K562 (cell line): ENCODE measurements around the gene DHX40. TPM values are rescaled to one million over a fixed set of nuclear protein-coding genes. Genes with fewer than 3 reads are reported as not detected.

ENCODE experiments used
- EP400 ChIP-seq: fragments of 450-650 bp; IDR thresholded peaks from 2 replicates; pipeline ENCODE4 v1.6.1; 2017; ENCODE audit warnings: antibody characterized with exemption, mild to moderate bottlenecking, moderate library complexity
- ESRRA ChIP-seq: fragments of 450-650 bp; IDR thresholded peaks from 2 replicates; pipeline ENCODE4 v1.6.1; 2014; ENCODE audit warnings: low read depth, mild to moderate bottlenecking, moderate library complexity, borderline replicate concordance
- HNRNPLL ChIP-seq: fragments of 200-400 bp; formaldehyde crosslinking; IDR thresholded peaks from 2 replicates; pipeline ENCODE4 v1.6.1; 2017; ENCODE audit warnings: low read length, low read depth, mild to moderate bottlenecking; ENCODE audit not compliant: poor library complexity, severe bottlenecking
- HOXB6 ChIP-seq: fragments of 250-450 bp; sonication (Bioruptor Pico); IDR thresholded peaks from 2 replicates; pipeline ENCODE4 v1.5.1; 2022; ENCODE audit warnings: mild to moderate bottlenecking, borderline replicate concordance
- MECOM ChIP-seq: fragments of 250-450 bp; sonication (Bioruptor Pico); IDR thresholded peaks from 2 replicates; pipeline ENCODE4 v1.8.0; 2022; ENCODE audit warnings: inconsistent platforms
- PHF8 ChIP-seq: fragments of 200-600 bp; sonication (generic); IDR thresholded peaks from 2 replicates; pipeline ENCODE4 v1.6.1; 2012; ENCODE audit warnings: mixed run types, mild to moderate bottlenecking, inconsistent platforms, low read length, moderate library complexity, borderline replicate concordance
- RAD51 ChIP-seq: fragments of 450-650 bp; IDR thresholded peaks from 2 replicates; pipeline ENCODE4 v1.7.1; 2016; ENCODE audit warnings: low read depth, mild to moderate bottlenecking, borderline replicate concordance
- RBM22 ChIP-seq: fragments of 200-400 bp; formaldehyde crosslinking; IDR thresholded peaks from 2 replicates; pipeline ENCODE4 v1.6.1; 2018; ENCODE audit warnings: low read length, low read depth; ENCODE audit not compliant: poor library complexity, severe bottlenecking
- SRSF1 ChIP-seq: fragments of 200-400 bp; formaldehyde crosslinking; IDR thresholded peaks from 2 replicates; pipeline ENCODE4 v1.6.1; 2017; ENCODE audit warnings: mild to moderate bottlenecking, low read depth, low read length, moderate library complexity
- TCF3 ChIP-seq: sonication (generic); formaldehyde crosslinking; IDR thresholded peaks from 2 replicates; pipeline ENCODE4 v1.4.0; 2020; ENCODE audit warnings: mild to moderate bottlenecking, missing genetic modification reagents
- ZBTB1 ChIP-seq: sonication (generic); formaldehyde crosslinking; IDR thresholded peaks from 2 replicates; pipeline ENCODE4 v1.8.1; 2023; ENCODE audit warnings: missing genetic modification reagents, low read depth, mild to moderate bottlenecking, borderline replicate concordance
- ZNF224 ChIP-seq: sonication (generic); formaldehyde crosslinking; IDR thresholded peaks from 2 replicates; pipeline ENCODE4 v1.8.0; 2022; ENCODE audit warnings: mild to moderate bottlenecking, missing genetic modification reagents
- polyA plus RNA-seq, 8 experiments: library from polyadenylated mRNA; depleted of rRNA in 4 of 8; stranded (reverse) in 5 of 8; unstranded in 3 of 8; fragments of >200 nt; fragmentation: Nextera tagmentation in 2 of 8; fragmentation: Illumina TruSeq in 1 of 8; extraction: Ambion mirVana in 2 of 8; extraction: Trizol in 1 of 8; gene quantifications; 2 replicates each; pipeline versions ENCODE4 v1.2.1 to v1.2.3, GENCODE V29; 2011 to 2014; ENCODE audit warnings: inconsistent platforms in 1 of 8, missing spikeins in 1 of 8
- total RNA-seq, 7 experiments: library from RNA; depleted of rRNA in 6 of 7; stranded (reverse); fragments of >200 nt in 6 of 7; fragmentation: Illumina TruSeq in 2 of 7; extraction: Trizol in 2 of 7; gene quantifications; 2 replicates each; pipeline versions ENCODE4 v1.2.1 to v1.2.3, GENCODE V29; 2011 to 2021; ENCODE audit warnings: low replicate concordance in 1 of 7
- TF ChIP-seq, protein P1 (sequence below): sonication (generic); formaldehyde crosslinking; IDR thresholded peaks from 2 replicates; pipeline ENCODE4 v1.5.0; 2020; ENCODE audit warnings: missing genetic modification reagents
- TF ChIP-seq, protein P2 (sequence below), 3 experiments: fragments of 200-800 bp in 1 of 3; sonication (Bioruptor generic) in 1 of 3; sonication (generic) in 1 of 3; formaldehyde crosslinking in 1 of 3; IDR thresholded peaks; 2 replicates each; pipeline versions ENCODE4 v1.6.1 to v1.8.0; 2016 to 2022; ENCODE audit warnings: mild to moderate bottlenecking in 2 of 3, missing compliant biosample characterization in 2 of 3, missing genetic modification characterization in 2 of 3, missing genetic modification reagents in 1 of 3
- TF ChIP-seq, protein P3 (sequence below): sonication (generic); formaldehyde crosslinking; IDR thresholded peaks from 2 replicates; pipeline ENCODE4 v1.8.0; 2022; ENCODE audit warnings: missing genetic modification reagents, mild to moderate bottlenecking, borderline replicate concordance
- TF ChIP-seq, protein P4 (sequence below): fragments of 250-450 bp; sonication (Bioruptor Pico); IDR thresholded peaks from 2 replicates; pipeline ENCODE4 v1.5.0; 2021
- TF ChIP-seq, protein P5 (sequence below): fragments of 450-650 bp; formaldehyde crosslinking; IDR thresholded peaks from 2 replicates; pipeline ENCODE4 v1.4.0; 2020; ENCODE audit warnings: mild to moderate bottlenecking, moderate library complexity
- TF ChIP-seq, protein P6 (sequence below): fragments of 450-650 bp; IDR thresholded peaks from 2 replicates; pipeline ENCODE4 v1.6.1; 2016; ENCODE audit warnings: borderline replicate concordance

The DHX40 gene
- total and polyA plus RNA-seq, 9 of the 15 experiments (the other 6 are each of a cell fraction or from before 2014, with no cell fraction given), result 7.2 to 38.6 (median 18.7) TPM

DNA sequence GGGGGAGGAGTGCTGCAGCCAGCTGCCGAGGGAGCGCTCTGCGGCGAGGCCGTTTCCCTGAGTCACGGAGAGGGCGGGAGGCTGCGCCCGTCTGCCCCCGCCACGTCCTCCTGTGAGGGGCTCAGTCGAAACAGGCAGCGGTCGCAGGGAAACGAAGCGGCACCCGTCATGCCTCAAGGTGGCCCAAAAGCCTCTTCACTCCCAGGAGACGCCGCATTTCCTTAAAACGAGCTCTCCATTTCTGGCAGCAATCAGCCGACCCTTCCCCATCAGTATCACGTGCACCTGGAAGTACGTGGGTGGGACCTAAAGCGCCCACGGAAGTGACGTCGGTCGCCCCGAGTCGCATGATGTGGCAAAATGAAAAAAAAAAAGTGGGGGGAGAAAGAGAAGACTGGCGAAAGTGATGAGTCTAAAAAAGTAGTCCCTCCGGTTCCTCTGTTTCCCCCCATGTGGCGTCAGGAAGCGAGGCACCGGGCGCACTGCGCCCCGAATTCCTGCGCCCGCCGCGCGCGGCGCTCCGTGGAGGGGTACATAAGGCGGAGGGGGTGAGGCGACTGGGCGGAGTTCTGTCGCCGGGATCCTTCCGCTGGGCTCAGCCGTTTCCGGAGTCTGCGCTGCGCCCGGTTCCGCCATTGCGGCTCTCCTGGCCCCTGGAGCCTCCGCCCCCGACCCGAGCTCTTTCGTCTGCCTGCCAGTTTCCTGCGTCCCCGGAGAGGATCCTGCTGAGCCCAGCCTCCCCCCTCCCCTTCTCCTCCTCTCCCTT lies 54.1 kb downstream of the DHX40 start, which contains the start of gene CLTC (continued):
- TF ChIP-seq, protein P1, sequence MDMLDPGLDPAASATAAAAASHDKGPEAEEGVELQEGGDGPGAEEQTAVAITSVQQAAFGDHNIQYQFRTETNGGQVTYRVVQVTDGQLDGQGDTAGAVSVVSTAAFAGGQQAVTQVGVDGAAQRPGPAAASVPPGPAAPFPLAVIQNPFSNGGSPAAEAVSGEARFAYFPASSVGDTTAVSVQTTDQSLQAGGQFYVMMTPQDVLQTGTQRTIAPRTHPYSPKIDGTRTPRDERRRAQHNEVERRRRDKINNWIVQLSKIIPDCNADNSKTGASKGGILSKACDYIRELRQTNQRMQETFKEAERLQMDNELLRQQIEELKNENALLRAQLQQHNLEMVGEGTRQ (CRISPR knock-in tag), result peak; percentile 84
- TF ChIP-seq, protein P2, sequence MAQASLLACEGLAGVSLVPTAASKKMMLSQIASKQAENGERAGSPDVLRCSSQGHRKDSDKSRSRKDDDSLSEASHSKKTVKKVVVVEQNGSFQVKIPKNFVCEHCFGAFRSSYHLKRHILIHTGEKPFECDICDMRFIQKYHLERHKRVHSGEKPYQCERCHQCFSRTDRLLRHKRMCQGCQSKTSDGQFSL (CRISPR knock-in tag; IDR thresholded peaks at IDR 0.05), result peak; percentile 94
- TF ChIP-seq, protein P2 (tag; IDR thresholded peaks at IDR 0.05), result peak in 1 of 2 experiments; percentile 94; a peak in 2 of 4 replicates
- TF ChIP-seq ESRRA (peak; percentile 79), EP400 (peak; percentile 100), ZBTB1 (CRISPR knock-in tag) (peak; percentile 59; the same call in 1 of the 2 replicates), MECOM (peak; percentile 89; the same call in 1 of the 2 replicates), HNRNPLL (peak; percentile 90), PHF8 (peak; percentile 91; the same call in 1 of the 2 replicates), RAD51 (peak; percentile 93), RBM22 (peak; percentile 91), ZNF224 (CRISPR knock-in tag) (no peak), HOXB6 (CRISPR knock-in tag) (peak; percentile 19; the same call in 1 of the 2 replicates), SRSF1 (peak; percentile 36; the same call in 1 of the 2 replicates), TCF3 (CRISPR knock-in tag) (peak; percentile 53)
- TF ChIP-seq, protein P3, sequence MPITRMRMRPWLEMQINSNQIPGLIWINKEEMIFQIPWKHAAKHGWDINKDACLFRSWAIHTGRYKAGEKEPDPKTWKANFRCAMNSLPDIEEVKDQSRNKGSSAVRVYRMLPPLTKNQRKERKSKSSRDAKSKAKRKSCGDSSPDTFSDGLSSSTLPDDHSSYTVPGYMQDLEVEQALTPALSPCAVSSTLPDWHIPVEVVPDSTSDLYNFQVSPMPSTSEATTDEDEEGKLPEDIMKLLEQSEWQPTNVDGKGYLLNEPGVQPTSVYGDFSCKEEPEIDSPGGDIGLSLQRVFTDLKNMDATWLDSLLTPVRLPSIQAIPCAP (CRISPR knock-in tag), result no peak
- TF ChIP-seq, protein P4, sequence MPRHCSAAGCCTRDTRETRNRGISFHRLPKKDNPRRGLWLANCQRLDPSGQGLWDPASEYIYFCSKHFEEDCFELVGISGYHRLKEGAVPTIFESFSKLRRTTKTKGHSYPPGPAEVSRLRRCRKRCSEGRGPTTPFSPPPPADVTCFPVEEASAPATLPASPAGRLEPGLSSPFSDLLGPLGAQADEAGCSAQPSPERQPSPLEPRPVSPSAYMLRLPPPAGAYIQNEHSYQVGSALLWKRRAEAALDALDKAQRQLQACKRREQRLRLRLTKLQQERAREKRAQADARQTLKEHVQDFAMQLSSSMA (CRISPR knock-in tag), result 0 out of 2 replicates have a peak, but pooled peaks have one; percentile 15
- TF ChIP-seq, protein P5, sequence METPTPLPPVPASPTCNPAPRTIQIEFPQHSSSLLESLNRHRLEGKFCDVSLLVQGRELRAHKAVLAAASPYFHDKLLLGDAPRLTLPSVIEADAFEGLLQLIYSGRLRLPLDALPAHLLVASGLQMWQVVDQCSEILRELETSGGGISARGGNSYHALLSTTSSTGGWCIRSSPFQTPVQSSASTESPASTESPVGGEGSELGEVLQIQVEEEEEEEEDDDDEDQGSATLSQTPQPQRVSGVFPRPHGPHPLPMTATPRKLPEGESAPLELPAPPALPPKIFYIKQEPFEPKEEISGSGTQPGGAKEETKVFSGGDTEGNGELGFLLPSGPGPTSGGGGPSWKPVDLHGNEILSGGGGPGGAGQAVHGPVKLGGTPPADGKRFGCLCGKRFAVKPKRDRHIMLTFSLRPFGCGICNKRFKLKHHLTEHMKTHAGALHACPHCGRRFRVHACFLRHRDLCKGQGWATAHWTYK (CRISPR knock-in tag), result peak; percentile 67; the same call in 1 of the 2 replicates
- TF ChIP-seq, protein P6, sequence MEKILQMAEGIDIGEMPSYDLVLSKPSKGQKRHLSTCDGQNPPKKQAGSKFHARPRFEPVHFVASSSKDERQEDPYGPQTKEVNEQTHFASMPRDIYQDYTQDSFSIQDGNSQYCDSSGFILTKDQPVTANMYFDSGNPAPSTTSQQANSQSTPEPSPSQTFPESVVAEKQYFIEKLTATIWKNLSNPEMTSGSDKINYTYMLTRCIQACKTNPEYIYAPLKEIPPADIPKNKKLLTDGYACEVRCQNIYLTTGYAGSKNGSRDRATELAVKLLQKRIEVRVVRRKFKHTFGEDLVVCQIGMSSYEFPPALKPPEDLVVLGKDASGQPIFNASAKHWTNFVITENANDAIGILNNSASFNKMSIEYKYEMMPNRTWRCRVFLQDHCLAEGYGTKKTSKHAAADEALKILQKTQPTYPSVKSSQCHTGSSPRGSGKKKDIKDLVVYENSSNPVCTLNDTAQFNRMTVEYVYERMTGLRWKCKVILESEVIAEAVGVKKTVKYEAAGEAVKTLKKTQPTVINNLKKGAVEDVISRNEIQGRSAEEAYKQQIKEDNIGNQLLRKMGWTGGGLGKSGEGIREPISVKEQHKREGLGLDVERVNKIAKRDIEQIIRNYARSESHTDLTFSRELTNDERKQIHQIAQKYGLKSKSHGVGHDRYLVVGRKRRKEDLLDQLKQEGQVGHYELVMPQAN, result peak; percentile 86; the same call in 1 of the 2 replicates
